GM19455 (cell line): Measurements from ENCODE around the gene PSMA6.
A peak's percentile ranks its signal among the peaks of the same experiment; 100 is the strongest.
"Not testable (repeated sequence)": the region's sequence is repeated elsewhere in the genome, so short reads cannot be mapped to it uniquely, and the experiment has no call there.

ENCODE experiments used
- ATAC-seq: cut with Tn5 transposase; IDR thresholded peaks from one replicate; pipeline ENCODE4 v1.9.1; 2021; ENCODE audit not compliant: unreplicated experiment

PSMA6 gene

DNA sequence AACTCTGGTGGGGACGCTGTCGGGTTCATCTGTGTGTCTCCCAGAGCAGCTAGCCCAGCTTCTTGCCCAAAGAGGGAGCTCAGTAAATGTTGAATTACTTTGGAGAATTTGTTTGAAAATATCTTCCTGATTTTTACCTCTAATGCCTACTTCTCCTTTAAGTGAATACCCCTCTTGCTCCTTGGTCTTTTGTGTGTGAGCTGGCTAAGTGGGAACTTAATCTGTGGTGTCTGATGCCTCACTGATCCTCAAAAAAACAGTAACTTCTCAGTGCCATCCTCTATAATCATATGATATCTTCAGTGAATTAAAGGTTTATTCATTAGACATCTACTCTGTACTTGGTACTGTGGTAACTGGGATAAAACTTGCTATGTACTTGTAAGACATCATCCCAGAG is 7.7 kb upstream of the PSMA6 start:
- no peak for ATAC-seq

DNA sequence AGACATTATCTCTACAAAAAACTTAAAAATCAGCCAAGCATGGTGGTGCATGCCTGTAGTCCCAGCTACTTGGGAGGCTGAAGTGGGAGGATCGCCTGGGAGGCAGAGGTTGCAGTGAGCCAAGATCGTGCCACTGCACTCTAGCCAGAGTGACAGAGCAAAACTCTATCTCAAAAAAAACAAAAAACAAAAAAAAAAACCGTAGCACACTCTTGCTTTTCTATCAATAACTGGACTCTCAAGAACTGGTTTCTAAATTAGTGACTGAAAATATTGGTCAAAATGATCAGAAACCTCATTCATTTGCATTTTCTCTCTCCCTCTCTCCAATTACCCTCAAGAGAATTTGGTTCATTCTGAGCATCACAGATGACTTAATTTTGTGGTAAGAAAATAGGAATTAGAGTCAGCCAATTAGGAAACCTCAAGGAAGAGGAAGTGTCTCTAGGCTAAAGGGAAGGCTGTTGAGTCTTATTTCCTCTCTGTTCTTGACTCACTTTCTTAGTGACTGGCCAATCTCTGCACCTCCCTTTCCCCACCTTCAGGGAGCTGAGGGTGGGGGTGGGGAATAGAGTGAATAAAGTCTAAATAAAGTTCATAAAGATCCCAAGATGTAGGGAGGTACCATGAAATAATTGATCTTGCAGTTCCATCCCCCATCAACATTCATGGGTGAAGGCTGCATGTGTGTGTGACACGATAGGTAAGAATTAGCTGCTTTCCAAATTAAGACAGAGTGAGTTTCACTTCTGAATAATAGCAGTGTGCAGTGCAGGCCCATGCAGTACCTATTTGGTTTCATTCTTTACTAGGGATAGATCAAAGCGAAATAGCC is 6.8 kb upstream of the PSMA6 start:
- ATAC-seq, result peak; percentile 77

DNA sequence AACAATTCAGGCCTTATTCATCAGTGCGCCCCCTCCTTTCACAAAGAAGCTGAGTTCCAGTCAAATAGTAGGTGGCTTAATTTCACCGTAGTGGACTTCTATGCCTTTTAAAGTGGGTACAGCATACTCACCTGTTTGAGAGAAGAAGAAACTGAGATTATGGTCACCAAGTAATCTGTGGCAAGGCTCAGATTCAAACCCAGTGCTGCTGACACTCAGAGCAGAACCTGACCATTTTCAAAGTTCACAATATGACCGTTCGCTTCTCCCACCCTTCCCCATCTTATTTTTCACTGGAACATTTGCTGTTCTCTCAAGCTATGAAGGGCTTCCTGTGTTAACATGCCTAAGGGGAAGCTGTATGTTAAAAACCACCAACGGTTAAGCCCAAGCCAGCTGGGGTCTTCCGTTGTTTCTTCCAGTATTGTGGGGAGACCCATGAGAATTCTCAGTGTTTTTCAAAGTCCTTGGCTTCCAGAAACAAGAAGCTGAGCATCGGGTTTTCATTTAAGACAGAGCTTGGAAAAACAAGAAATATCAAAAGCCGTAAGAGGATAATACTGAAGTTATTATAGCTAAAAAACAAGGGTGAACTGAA is 6.1 kb upstream of the PSMA6 start:
- peak; percentile 10 for ATAC-seq

DNA sequence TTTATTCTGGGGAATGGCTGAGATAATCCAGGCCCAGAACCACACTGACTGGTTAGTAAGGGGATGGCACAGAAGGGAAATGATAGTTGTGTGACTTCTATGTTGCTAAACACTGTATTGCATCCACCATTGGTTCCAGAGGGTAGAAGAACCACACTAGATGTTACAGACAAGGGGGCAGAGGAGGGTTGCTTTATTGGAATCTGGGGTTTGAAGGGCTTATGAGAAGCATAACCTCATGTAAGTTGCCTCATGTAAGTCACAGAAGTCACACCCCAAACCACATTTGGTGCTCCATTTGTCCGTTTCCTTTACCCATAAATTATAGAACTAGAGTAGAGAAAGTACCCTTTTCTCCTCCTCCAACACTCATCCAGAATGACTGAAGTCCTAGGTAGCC is 5.5 kb upstream of the PSMA6 start:
- no peak for ATAC-seq

DNA sequence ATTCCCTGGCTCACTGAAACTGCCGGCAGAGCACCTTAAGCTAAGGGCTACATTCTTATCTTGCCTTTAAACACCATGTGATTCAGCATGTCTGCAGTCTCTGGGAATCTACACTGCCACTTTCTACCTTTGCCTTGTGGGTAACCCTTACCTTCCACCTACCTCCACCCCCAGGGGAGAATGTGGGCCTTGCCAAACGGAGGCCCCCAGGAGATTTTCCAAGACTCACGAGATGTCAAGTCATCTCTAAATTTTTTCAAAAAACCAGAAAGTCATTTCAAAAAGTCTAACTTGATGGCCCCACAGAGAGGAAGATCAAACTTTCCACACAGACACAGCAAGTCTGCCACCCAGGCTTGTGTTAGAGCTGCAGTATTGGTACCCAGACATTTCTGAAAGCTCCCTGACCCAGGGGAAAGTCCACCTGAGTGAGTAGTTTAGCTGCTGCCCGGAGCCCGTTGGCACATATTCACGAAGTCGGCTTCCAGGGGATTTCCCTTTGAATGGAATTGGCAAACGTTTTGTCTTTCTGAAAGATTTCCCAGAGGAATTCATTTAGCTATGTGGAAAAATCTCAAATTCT is 4.7 kb upstream of the PSMA6 start:
- ATAC-seq, result no peak

DNA sequence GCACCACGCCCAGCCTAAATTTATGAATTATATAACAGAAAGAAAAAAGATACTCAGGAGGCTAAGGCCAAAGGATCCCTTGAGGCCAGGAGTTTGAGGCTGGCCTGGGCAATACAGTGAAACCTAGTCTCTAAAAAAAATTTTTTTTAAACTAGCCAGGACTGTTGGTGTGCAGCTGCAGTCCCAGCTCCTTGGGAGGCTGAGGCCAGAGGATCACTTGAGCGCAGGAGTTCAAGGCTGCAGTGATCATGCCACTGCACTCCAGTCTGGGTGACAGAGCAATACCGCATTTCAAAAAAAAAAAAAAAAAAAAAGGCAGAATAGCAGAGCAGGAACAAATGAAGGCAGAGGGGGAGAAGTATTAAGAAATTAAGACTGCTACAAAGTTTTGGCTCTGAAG is 2.6 kb upstream of the PSMA6 start:
- ATAC-seq, result no peak

DNA sequence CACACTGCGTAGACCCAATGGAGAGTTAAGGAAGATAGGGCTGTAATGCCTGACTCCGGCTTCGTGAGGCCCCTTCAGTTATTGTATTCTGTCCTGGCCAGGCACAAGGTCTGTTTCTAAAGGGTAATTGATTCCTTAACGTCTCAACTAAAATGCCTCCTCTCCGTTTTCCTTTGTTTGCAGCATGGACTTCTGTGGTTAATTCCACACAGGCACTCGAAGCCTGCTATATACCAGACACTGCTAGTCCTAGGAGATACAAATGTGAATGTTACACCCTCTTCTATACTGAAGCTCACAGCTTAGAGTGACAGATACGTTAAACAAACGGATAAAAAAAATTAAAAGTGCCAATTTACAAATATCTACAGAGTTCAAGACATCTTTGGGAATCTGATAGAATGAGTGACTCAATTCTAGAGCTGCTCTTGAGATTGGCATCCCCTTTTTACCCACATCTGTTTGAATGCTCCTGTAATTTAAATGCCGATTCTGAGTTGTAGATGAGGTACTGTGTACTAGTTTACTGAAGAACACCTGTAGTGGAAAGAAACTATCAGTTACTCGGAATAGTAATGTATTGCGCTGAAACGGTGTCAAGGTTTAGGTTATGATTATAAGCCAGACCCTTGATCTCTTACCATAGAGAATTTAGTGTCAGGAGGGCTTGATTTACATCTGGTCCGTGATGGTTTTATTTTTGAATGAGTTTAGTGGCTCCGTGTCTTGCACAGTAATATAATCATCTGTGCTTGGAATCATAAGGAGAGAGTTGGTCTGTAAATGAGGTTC is 784 bp downstream of the PSMA6 start:
- ATAC-seq, result peak; percentile 4

DNA sequence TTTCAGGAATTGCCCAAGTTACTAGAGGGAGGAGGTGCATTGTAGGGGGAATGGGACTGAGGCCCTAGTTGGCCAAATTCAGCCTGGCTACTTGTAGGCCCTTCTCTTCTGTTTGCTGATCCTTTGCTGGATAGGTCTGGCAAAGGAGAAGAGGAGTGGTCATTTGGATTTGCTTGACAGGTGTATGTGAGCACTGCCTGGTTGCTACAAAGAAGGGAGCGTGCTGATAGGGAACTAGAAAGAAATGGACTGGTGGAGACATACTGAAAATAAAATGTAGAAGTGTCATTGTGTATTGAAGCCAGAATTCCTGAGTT is 3.6 kb downstream of the PSMA6 start:
- no peak for ATAC-seq

DNA sequence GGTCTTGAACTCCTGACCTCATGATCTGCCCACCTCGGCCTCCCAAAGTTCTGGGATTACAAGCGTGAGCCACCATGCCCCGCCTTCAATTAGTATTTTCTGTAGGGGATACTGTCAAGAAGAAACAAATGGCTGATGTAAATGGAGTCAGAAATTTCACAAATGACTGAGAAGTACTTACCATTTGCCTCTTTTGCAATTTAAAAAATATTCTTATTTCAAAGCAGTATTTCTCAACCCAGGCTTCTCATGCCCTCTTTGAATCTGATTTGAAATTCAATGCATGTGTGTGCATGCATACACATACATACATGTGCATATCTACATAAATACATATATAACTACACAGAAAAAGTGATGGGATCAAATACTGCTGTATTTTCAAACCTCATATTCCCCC is 4.4 kb downstream of the PSMA6 start:
- no peak for ATAC-seq

DNA sequence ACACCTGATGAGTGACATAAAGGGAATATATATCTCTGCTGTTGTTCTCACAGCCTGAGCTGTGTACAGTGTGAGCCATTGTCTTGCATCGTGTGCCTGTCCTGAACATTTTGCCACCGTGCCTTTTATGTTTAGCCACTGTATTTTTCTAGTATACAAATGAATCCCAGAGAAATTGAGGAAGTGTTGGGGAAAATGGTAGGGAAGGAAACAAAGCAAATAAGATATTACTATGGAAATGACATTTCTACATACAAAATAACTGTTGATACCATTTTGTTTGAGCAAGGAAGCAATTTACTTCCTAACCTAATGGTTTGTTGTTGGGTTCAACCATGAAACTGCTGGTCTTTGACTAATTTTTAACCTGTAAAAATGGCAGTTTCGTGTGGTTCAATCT is 5.5 kb downstream of the PSMA6 start:
- no peak for ATAC-seq

DNA sequence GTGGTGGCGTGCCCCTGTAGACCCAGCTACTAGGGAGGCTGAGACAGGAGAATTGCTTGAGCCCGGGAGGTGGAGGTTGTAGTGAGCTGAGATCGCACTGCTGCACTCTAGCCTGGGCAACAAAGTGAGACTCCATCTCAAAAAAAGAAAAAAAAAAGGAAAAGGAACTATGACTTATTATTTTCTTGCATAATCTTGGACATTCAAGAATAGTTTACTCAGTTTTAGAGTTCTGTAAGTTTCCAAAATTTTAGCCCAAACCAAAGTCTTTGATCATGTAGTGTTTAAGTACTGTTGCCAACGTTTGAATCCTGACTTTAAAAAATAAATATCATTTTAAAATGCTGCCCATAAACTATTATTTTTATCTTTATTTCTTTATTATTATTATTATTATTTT is 6.2 kb downstream of the PSMA6 start:
- ATAC-seq, result no peak

DNA sequence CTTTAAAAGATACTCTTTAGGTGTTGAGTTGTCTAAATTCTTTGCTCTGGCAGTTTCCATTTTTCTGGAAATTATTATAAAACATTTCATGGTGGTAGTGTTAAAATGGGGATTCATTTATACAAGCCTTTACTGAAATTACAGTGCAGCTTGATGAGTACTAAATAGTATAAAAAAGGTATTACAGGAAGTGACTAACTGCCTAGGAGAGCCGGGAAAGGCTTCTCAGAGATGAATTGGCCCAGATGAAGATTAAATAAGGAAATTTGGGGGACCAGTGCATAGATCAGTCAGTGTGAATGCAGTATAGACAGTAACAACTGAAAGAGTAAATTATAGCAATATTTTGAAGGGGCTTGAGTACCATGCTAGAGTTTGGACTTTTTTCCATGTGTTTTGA is 7.5 kb downstream of the PSMA6 start:
- ATAC-seq, result no peak

DNA sequence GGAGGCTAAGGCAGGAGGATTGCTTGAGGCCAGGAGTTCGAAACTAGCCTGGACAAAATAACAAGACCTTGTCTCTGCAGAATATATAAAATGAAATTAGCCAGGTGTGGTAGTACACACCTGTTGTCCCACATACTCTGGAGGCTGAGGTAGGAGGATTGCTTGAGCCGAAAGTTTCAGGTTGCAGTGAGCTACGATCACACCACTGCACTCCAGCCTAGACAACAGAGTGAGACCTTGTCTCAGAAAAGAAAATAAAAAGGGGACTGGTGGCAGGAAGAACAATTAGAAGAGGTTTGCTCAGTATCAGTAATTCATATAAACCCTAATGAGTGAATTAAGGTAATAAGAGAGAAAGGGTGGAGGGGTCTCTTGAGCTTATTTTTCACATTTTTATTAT is 8.0 kb downstream of the PSMA6 start:
- ATAC-seq, result no peak

DNA sequence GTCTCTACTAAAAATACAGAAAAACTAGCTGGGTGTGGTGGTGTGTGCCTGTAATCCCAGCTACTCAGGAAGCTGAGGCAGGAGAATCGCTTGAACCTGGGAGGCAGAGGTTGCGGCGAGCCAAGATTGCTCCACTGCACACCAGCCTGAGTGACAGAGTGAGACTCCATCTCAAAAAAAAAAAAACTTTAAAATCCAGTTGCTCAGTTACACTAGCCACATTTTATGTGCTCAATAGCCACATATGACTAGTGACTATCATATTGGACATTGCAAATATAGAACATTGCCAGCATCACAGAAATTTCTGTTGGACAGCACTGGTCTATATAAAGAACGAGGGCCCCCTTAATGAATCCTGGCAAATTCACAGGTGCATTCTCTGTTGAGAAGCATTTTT is 9.2 kb downstream of the PSMA6 start:
- ATAC-seq, result not testable (repeated sequence)

DNA sequence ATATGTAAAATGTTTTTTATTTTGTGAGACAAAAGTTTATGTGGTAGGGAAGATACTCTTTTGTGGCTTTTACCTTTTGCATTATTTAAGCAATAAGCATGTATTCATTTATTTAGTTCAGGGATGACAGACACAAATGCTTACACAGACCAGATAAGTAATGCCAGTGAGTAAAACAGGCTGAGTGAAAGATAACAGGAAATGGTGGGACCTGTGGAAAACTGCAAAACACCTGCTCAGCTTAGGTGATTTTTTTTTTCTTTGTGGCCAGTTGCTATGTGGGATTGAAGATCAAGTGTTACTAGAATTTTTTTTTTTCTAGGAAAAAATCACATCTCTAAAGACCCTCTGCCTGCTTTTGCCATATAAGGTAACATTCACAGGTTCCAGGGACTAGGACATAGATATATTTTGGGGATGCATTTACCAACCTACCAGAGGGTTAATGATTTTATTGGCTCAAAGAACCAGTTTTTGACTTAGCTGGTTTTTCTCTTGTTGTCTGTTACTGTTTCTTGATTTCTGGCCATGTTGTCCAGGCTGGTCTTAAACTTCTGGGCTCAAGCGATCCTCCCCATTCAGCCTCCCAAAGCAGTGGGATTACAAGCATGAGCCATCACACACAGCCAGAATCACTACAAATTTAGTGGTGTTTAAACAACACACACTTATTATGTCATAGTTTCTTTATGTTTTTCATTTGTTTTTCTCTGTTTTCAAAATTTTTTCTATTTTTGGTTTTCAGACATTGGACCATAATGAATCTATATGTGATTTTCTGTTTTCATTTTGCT is 9.8 kb downstream of the PSMA6 start:
- no peak for ATAC-seq

DNA sequence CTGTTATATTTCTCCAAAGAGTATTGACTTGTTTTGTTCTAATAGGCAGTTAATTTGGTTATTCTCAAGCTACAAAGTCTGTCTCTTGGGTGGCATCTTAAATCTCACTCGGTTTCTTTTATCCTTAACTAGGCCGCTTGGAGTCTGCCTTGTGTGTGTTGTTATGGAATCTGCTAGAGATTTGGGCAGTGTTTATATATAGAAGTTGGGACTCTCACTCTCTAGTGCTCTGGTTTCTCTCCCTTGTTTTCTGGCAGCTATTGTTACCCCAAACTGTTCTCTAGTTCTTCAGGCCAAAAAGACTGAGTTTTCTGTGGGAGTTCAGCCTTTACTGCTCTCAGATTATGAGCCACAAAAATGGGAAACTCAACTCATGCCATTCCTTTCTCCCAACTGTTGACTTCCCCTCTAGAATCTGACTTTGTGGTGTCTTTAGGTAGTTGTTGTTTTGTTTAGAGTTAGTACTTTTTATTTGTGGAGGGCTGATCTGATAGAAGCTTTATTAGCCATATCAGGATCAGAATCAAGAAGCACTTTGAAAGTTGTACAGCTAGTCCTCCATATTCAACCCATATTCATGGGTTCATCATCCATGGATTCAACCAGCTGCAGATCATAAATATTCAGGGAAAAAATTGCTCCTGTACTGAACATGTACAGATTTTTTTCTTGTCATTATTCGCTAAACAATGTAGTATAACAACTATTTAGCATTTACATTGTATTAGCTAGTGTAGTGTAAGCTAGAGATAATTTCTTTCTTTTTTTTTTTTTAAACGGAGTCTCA is 11.2 kb downstream of the PSMA6 start:
- ATAC-seq, result no peak

DNA sequence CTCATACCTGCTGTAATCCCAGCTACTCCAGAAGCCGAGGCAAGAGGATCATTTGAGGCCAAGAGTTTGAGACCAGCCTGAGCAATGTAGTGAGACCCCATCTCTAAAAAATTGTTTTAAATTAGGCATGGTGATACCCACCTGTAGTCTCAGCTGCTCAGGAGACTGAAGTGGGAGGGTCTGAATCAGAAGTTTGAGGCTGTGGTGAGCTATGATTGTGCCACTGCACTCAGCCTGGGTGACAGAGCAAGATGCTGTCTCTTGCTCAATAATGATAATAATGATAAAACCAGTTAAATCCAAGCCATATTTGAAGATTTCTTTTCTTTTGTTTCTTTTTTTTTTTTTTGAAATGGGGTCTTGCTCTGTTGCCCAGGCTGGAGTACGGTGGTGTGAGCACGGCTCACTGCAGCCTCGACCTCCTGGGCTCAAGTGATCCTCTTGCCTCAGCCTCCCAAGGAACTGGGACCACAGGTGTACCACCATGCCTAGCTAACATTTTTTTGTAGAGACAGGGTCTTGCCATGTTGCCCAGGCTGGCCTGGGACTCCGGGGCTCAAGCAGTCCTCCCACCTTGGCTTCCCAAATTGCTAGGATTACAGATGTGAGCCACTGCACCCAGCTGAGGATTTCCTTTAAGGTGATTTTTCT is 12.8 kb downstream of the PSMA6 start:
- ATAC-seq, result no peak

DNA sequence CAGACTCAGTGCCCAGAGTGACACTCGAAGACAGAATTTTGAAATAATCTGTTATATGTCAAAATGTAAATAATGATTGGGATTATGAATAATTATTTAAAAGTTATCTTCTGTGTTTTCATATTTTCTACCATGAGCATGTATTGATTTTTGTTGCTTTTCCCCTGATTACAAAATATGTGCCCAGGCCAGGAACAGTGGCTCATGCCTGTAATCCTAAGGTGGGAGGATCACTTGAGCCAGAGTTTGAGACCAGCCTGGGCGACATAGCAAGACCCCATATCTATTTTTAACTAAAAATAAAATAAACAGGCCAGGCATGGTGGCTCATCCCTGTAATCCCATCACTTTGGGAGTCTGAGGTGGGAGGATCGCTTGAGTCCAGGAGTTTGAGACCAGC is 13.5 kb downstream of the PSMA6 start:
- ATAC-seq, result no peak

DNA sequence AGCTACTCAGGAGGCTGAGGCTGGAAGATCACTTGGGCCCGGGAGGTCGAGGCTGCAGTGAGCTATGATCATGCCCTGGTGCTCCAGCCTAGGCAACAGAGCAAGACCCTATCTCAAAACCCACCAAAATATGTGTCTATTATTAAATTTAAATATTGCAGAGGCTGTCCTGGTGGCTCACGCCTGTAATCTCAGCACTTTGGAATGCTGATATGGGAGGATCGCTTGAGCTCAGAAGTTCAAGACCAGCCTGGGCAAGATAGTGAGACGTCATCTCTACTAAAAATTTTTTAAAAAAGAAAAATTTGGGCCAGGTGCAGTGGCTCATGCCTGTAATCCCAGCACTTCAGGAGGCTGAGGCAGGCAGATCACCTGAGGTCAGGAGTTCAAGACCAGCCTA is 13.9 kb downstream of the PSMA6 start:
- ATAC-seq, result no peak

DNA sequence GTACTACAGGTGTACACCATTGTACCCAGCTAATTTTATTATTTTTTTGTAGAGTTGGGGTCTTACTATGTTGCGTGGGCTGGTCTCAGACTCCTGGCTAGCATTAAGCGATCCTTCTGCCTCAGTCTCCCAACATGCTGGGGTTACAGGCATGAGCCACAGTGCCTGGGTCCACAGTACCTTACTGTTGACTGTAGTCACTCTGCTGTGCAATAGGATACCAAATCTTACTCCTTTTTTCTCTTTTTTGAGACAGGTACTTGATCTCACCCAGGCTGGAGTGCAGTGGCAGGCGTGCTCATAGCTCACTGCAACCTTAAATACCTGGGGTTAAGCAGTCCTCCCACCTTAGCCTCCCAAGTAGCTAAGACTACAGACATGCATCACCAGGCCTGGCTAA is 25.6 kb downstream of the PSMA6 start:
- ATAC-seq, result no peak
